GM19035 (cell line): Measurements from ENCODE around the gene CCDC88C.
"Not testable (repeated sequence)": the region's sequence is repeated elsewhere in the genome, so short reads cannot be mapped to it uniquely, and the experiment has no call there.

Experiments
- ATAC-seq: cut with Tn5 transposase; IDR thresholded peaks from one replicate; pipeline ENCODE4 v1.9.1; 2021; ENCODE audit not compliant: unreplicated experiment

CCDC88C gene

DNA sequence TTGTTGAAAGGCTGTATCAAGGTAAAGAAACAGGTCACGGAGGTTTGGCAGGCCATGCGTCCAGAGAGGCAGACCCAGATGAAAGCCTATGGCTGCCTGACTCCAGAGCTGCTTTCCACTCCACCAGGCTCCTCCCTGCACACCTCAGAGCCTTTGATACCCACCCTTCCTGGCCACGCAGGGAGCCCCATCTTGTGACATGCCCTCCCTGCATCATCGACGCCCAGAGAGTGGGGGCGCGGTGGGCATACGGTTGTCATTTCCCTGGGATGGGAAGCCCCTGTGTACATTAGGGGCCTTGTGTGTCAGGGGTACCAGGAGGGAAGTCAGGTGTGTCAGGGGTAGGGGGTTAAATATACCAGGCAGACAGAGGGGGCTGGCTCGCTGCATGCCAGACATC lies 142.8 kb downstream of the CCDC88C start:
- no peak for ATAC-seq

DNA sequence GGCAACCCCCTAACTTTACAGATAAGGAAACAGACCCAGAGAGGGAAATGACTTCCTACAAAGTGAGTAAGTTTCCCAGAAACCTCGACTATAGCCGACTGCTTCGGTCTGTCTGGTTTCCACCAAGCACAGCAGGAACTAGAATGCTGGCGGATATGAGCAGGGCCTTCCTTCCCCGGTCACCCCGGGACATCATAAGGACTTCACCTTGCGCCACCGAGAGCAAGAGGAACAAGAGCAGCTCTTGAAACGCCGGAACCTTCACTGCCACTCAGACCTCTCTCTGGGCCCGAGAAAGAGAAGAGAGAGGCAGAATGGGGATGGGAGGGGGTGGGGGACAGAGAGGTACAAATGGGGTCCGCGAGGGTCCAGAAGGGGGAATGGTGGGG lies 143.7 kb downstream of the CCDC88C start:
- ATAC-seq, result no peak

DNA sequence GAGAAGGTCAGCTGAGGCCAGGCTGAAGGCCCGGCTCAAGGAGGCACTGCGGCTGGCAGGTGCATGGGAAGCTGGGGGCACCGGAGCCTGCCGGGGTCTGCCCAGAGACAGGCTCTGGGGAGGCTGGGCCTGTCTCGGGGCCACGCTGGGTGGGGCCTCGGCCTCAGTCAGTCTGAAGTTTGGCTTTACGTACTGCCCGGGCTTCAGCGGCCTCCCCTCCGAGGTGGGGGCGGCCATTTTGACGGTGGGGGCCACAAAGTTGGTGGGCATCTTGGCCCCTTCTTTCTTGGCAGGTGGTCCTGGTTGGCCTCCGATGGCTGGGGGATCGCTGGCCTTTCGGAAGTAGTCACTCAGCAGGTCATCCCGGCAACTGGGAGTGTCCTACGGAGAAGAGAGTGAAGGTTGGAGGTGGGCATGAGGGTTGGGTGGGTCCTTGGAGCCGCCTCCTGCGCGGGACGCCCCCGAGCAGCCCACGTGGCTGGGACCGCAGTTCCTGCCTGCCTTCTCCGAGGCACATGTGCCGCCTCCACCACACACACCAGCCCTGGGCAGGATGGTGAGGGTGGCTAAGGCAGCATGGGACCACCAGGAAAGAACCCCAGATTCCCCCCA lies 144.2 kb downstream of the CCDC88C start:
- no peak for ATAC-seq

DNA sequence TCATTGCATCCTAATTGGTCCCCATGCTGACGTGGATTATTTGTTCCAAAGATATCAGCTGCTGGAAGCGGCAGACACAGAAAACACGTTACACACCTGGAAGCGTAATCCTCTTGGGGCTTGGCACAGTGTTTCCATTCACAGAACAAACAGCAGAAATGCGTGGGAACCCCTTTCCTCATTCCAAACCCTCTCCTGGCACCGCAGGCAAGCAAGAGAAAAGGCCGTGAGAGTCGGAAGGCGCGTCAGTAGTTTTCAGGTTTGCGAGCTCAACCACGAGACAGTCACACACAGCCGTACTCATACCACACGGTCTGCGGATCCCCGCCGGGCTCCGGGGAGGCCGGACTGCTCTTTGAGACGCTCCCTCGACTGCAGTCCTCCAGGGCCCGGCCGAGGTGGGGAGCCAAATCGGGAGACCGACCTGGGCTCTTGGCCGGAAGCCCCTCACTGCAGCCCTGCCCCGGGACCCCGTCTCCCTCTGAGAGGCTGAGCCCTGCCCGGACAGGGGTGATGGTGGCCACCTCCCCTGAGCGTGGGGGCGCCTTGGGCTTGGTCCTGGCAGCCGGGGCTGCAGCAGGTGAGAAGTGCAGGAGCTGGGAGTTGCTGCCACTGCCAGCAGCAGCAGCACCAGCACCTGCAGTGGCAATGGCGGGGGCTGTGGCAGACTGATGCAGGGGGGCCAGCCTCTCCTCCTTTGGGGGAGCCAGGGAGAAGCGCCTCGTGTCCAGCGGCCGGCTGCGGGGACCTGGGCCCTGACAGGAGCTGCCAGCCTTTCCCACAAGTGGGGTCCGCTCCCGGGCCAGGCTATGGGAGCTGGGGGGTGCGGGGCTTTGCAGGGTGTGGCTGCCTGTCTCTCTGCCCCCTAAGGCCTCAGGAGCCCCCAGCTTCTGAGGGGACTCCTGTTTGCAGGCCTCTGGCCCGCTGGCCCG lies 145.0 kb downstream of the CCDC88C start:
- no peak for ATAC-seq

DNA sequence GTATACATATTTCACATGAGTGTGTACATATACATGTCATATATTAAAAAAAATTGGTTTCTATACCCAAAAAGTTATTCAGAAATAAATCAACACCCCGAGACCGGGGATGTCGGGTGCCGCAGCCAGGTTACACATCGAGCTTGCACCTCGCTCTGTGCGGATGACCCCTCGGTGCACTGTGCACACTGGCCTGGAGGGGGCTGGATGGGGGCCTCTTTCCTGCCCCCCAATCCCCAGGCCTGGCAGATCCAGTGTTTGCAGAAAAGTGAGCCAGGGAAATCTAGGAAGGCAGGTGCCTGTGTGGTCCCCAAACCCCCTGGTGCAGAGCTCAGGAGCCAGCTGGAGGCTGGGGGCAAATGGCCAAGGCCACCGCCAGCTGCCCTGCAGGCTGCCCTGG lies 146.0 kb downstream of the CCDC88C start:
- ATAC-seq, result no peak

DNA sequence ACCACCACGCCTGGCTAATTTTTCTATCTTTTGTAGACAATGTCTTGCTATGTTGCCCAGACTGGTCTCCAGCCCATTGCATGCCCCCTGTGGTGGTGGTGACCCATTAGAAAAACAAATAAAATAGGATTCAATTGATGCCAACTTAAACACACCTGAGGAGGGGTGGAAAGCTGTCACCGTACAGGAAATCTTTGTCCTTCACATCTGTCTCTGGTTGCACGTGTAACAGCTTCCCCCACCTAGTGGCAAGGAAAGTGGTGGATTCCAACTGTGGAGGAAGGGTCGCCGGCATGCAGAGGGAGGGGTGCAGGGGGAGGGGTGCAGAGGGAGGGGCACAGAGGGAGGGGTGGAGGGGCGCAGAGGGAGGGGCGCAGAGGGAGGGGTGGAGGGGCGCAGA lies 147.0 kb downstream of the CCDC88C start:
- no peak for ATAC-seq

DNA sequence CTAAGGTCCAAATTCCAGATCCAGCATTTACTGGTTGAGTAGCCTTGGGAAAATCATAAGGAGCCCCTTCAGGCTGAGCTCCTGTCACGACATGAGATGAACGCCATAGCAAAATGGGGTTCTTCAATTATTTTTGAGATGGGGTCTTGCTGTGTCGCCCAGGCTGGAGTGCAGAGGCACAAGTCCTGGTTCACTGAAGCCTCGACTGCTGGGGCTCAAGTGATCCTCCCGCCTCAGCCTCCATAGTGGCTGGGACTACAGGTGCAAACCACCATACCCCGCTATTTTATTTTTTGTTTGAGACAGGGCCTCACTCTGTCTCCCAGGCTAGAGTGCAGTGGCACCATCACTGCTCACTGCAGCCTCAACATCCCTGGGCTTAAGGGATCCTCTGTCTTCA lies 147.4 kb downstream of the CCDC88C start:
- no peak for ATAC-seq

DNA sequence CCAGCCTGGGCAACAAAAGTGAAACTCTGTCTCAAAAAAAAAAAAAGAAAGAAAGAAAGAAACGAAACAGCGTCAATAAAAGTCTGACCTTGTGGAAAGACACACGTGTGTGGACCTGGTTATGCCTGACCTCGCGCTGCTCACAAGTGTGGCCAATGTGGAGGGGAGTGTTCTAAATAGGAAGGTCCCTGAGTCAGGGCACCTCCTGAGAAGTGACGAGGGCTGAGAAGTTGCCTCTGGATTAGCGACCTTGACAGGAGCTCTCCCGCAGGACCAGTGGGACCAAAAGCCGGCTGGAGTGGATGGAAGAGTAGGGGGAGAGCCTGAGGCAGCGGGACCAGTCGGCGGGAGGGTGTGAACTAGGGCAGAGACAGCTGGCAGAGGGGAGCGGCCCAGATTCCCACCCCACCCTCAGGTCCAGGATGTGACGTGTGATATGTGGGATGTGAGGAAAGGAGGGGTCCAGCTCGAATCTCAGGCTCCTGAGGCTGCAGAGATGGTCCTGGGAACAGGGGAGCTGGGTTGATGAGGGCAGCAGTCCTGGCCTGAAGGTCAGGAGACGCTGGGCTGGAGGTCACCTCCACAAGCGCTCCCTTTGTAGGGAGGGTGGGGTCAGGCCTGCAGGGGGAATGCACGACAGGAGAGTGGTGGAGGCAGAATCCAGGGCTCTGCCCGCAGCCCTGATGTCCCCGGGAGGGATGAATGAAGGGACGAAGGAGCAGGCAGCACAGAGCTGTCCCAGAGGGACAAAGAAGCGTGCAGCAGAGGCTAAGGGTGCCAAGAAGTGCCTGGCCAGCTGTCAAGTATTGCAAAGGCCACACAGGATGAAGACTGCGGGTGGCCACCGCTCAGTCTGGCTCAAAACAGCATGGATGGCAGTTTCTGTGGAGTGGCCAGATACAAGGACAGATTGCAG lies 148.3 kb downstream of the CCDC88C start:
- no peak for ATAC-seq

DNA sequence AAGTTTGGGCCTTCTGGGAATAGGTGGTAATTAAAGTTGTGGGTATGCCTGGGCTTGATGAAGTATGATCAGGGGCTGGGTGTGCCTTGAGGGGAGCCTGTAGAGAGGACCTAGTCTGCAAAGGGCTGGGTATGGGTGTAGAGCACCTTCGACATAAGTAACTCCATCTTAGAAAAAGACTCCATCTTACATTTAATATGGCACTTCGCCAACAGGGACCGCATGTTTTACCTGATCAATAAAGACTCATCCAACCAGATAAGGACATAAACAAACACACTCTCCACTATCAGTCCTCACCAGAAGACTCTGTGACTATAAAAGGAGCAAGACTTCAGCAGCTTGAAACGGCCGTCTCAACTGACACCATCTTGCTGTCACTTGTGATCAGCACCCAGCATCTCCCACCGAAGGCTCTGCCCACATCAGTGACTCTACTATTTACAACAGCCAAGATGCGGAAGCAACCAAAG lies 149.6 kb downstream of the CCDC88C start:
- no peak for ATAC-seq

DNA sequence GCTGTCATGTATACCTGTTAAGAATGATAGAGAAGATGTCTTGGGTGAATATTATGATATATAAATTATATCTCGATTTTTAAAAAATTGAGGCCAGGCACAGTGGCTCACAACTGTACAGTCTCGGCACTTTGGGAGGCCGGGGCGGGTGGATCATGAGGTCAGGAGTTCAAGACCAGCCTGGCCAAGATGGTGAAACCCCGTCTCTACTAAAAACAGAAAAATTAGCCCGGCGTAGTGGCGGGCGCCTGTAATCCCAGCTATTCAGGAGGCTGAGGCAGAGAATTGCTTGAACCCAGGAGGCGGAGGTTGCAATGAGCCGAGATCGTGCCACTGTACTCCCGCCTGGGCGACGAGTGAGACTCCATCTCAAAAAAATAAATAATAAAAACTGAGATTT lies 151.3 kb downstream of the CCDC88C start:
- ATAC-seq, result not testable (repeated sequence)

DNA sequence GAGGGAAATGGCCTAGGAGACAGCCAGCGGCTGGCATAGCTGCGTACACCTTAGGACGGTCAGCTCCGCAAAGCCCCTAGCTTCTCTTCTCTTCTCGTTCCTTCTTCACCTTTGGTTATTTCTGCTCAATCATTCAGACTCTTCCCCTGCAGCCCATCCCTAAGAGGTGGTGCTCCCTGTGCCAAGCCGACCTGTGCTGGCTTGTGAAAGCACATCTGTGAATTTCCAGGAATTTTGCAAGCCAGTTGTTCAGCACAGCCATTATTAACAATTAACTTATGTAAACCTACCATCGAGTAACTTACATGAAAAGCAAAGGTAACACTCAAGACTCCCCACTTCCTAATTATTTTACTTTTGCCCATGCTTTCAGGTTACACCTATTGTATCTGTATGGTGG lies 152.2 kb downstream of the CCDC88C start:
- ATAC-seq, result no peak

DNA sequence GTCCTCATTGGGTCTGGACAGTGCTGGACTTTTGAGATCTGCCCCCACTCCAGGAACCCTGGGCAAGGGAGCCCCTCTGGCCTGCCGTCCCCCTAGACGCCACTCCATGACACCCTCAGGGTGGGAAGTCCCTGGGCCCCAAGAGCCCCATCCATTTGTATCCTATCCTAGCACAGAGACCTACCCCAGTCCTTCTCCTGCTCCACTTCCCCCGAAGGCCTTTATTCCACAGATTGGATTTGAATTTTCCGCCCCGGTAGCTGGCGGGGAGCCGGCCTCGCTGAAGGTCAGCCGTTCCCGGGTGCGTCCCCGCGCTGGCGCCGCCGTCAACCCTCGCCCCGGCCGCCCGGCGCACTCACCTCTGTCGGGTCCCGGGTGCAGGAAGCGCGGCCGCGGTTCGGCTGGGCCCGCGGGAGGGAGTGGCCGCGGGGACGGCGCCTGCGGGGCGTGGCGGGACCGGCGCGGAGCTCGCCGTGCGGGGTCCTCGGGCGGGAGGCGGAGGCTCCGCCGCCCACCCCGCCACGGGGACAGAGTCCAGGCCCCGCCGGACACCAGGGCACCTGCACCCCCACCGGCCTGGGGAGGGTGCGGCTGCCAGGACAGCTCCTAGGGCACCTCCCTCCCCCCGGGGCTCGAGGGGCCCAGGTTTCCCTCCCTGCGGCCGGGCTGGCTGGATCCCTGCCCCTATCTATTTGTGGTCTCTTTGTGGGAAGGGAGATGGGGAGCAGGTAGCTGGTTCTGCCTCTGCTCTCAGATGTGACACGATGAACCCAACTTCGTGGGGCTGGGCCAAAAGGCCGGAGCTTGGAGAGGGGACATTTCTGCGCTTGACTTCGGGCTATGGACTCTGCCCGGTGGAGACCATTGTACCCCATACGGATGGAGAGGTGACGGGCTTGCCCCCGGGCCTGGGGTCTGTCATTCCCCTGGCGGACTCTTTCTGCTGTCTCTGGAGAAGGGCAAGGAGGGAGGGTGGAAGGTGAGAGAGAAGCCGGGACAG lies 153.2 kb downstream of the CCDC88C start:
- no peak for ATAC-seq

DNA sequence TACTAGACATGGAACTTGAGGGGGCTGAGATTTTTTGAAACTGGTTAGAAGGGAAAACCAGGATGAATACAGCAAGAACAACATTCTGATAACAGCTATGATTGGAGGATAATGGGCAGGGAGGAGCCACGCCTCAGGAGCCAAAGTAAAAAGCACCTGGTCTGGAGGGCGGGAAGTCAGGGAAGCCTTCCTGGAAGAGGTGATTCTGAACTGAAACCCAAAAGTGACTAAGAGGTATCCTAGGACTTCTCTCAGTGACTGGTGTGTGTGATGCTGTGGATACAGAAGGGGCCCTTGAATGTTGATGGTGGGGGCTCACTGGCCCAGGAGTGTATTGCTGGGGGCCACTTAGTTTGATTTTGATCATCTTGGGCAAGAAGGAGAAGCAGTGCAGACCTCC lies 154.3 kb downstream of the CCDC88C start:
- ATAC-seq, result no peak

DNA sequence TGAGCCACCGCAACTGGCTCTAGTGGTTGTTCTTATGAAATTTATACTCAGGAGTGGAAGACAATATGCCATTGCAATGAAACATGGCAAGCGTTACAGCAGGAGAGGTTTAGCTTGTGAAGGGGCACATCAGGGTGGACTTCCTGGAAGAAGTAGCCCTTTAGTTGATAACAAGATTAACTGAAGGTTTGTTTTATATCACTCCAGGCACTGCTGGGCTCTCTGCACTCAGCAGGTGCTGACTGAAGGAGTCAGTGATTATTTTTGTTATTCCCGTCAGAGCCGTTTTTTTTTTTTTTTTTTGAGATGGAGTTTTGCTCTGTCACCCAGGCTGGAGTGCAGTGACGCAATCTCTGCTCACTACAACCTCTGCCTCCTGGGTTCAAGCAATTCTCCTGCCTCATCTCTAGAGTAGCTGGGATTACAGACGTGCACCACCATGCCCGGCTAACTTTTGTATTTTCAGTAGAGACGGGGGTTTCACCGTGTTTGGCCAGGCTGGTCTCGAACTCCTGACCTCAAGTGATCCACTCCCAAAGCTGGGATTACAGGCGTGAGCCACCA lies 155.6 kb downstream of the CCDC88C start:
- no peak for ATAC-seq

DNA sequence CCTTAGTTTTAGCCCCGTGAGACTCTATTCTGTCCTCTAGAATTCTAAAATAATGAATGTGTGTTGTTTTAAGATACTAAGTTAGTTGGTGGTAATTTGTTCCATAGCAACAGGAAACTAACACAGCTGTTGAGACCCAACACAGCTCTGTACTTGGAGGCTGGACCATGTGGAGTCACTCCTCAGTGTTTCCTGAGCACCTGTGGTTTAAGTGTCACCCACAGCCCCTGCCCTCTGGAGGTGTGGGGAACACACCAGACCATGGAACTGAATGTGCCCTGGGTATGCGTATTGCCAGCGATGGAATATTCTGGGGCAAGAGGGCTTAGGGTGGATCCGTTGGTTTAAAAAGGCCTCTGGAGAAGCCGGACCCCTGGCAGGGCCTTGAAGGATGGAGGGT lies 156.5 kb downstream of the CCDC88C start:
- no peak for ATAC-seq

DNA sequence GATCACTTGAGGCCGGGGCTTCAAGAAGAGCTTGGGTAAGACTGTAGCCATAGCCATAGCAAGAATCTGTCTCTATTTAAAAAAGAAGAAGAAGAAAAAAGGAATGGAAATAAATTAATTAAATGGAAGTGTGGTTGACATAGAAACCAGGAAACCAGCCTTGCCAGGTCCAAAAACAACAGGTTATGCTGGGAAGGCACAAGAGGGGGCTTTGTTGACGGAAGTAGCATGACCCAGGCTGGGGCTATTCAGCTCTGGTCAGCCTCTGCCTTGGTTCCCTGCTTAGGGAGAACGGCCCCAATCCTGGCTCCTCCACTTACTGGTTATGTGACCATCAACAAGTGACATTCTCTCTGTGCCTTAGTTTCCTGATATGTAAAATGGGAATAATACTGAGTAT lies 158.7 kb downstream of the CCDC88C start:
- no peak for ATAC-seq

DNA sequence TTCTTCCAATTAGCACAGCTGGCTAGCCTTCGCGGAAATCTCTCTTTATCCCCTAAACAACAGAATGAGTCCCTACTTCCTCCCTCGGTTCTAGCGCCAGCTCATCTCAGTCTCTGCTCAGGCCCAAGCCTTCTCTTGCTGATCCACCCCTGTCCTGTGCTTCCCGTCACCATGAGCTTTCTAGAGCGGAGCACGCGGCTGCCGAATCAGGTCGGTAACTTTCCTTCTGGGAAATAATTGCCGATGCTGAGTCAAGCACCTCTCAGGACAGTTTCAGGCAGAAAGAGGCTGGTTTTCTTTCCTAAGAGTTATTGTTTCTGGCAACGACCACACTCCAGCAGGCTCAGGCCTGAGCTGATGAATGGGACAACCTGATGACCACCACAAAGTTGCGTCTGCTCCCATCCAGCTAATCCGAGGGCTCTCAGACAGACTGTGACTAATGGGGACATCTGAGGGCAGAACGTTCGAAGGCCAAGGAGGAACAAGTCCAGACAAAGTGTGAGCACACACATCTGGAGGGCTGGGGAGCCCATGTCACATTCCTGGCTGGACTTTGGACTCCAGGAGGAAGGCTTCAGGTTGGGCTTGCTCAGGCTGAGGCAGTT lies 159.5 kb downstream of the CCDC88C start:
- ATAC-seq, result no peak

DNA sequence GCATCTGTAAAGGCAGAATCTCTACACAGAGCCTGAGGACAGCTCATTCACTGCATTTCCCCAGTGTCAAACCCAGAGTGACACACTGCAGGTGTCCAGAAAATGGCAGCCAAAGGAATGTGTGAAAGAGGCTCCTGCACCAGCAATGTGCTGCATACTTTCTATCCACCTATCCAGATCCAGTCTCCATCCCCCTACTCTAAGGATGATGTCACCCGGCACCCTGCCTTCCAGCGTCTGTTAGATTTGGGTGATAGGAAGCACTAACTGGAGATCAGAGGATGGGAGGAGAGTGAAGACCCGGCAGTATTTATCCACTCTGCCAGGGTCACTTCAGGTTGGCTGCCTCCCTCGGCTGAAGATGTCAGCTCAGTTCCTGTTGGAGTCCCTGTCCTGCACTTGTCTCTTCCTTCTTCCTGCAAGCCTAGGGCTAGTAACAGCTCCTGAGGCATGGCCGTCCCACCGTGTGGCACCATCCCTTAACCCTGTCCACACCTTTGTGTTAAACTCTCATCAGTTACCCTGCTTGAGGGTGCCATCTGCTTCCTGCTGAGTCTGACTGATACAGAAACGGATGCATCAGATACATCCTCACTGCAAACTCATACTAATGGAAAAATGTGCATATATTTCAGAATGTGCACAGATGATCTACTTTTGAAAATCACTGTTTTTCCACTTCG lies 160.2 kb downstream of the CCDC88C start:
- no peak for ATAC-seq

DNA sequence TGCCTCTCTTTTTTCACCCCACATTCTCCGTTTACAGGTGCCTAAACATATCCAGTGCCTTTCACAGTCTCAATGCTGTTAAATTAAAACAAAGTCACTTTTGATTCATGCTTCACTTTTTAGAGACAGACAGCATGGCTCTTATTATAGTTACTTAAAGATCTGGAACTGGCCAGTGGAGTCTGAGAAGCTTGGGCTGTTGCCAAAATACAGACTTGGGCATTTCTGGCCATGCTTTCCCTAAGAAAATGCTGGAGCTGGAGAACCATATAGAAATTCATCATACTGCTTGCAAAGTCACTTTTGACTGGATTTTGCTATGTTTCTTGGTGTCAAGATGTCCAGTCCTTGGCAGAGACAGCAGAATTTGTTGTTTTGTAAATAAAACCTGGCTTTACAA lies 161.0 kb downstream of the CCDC88C start:
- ATAC-seq, result no peak
